Stimulated activated CD8-positive, alpha-beta memory T cell treated with anti-CD3 and anti-CD28 coated beads, Interleukin-4, amount 100 ng/mL, for 48 hours (primary cell): ENCODE results near the gene EGFL8.
"Not testable (repeated sequence)": the region's sequence is repeated elsewhere in the genome, so short reads cannot be mapped to it uniquely, and the experiment has no call there.

Source experiments
- DNase-seq: peaks from one replicate; pipeline ENCODE4 v3.0.0-alpha.2; 2020

The EGFL8 gene

DNA sequence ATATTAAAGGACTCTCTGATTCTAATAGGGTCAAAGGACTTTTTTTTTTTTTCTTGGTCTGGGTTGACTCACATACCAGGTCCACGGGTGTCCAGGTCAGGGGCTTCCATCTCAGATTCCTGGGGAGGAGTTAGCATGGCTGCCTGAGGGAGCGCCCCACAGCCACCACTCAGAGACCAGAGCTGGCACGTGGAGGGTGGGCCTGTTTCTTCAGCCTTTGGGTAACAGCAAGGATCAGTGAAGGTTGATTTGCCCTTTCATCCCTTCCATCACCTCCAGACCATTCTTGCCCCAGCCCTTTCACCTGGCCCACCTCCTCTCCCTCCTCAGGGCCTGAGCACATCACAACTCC is 33.9 kb downstream of the EGFL8 start:
- no peak for DNase-seq

DNA sequence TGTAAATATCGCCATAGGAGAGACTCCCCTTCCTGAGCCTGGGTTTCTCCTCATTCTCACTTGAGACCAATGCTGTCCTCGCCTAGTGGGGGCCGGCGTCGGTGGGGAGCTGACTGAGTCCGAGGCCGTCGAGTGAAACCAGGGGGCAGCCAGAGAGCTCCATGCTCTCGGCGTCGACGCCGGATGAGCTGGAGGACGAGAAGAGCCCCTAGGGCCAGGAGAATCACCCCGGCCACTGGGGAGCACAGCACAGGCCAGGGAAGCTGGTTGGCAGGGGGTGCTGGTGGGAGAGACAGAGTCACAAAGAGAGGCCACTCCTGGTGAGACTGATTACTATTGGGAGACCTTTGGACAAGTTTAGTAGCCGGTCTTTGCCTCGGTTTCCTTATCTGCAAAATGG is 34.5 kb downstream of the EGFL8 start:
- DNase-seq = no peak

DNA sequence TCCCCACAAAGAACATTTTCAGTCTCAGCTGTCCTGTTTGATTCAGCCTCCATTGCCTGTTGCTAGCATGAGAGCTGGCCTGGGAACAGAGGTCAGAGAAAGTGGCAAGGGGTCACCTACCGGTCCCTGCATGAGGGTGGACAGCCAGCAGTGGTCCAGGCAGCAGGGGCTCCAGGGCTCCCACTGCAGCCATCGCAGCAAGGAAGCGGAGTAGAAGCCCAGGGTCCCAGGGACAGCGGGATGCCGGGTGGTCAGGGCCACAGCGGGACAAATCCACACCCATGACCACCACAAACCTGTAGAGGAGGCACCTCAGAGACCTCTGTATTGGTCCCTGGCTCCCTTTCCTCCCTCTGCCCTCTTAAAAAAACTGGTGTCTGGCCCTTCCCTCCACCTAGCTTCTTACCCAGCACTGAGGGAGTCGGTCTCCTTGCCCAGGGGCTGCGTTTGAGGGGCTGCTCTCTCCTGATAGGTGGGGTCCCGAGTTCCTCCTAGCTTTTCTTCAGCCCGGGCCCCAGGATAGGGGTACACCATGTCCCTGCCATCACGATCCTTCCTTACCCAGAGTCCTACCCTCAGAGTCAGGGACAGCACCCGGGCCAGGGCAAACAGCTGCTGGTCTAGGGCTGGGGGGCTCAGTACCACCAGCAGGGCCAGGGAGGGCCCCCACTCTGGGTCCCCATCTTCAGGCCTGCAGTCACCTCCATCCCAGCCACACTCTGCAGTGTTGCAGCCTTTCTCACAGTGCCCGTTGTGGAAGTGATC is 36.5 kb downstream of the EGFL8 start:
- no peak for DNase-seq

DNA sequence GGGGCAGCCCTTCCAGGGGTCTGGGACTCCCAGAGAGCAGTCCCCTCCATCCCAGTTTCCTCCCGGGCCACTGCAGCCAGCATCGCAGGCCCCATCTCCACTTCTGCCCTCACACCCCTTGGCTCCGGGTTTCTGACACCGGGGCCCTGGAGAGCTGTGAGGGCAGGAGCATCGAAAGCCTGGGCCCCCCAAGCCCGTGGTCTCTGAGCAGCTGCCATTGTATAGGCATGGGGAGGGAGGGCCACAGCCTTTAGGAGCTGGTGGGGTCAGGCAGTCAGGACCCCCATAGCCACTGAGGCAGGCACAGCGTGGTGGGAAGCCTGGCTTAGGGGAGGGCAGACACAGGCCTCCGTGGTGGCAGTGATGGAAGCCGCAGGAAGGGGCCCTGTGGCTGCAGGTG is 37.8 kb downstream of the EGFL8 start:
- no peak for DNase-seq

DNA sequence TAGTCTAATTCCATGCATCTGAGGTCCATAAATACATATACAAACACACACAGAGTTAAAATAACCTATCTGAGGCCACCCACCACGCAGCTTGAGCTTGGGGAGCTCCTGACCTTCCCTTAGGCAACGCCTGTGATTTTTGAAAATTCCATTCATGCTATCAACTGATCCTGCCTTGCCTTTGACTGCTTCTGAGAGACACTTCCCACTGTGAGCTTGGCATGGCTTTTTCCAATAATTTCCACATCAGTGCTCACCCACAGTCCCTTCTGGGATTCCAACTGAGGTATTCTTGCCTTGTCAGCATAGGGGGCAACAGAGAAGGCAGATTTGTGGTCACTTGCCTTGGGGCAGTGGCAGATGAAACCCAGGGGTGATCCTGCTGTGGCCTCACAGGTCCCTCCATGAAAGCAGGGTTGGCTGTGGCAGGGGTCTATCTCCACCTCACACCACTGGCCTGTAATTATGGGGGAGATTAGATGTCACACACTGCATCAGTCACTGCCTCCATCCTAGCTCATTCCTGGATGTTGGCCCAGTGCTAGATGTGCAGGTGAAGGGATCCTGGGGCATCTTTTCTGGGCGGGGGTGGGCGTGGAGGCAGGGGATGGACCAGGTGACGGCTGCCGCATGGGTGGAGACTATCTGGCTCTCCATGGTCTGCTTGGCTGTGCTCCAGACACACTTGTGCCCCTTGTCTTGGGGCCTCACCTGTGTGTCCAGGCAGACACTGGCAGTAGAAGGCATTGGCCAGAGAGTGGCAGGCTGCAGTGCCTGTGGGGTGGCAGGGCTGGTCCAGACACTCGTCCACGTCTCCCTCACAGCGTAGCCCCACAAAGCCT is 39.3 kb downstream of the EGFL8 start:
- no peak for DNase-seq

DNA sequence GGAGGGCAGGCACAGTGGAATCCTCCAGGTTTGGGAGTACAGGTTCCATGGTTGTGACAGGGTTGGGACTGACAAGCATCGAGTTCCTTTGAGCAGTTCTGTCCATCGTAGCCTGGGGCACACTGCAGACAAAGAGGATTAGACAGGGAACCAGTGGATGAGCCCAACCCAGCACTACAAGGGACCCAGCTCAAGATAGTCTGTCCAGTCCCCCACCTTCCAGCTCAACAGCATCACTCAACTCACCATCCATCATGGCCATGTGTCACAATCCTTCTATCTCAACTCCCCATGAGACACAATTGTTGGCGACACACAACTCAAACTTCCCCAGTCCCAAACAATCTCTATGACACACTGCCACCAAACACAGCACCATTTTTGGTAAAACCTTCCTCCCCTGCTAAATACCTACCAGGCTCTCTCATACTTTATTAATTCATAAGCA is 39.9 kb downstream of the EGFL8 start:
- no peak for DNase-seq

DNA sequence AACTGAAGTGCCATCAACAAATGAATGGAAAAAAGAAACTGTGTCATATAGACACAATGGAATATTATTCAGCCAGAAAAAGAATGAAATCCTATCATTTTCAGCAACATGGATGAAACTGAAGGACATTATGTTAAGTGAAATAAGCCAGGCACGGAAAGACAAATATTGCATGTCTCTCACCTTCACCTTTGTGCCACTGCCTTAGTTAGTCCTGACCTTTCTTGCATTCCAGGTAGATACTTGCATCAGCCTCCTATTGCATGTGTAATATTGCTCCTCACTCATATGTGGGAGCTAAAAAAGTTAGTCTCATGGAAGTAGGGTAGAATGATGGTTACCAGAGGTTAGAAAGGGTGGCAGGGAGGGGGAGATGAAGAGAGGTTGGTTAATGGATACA is 44.6 kb downstream of the EGFL8 start:
- DNase-seq = no peak

DNA sequence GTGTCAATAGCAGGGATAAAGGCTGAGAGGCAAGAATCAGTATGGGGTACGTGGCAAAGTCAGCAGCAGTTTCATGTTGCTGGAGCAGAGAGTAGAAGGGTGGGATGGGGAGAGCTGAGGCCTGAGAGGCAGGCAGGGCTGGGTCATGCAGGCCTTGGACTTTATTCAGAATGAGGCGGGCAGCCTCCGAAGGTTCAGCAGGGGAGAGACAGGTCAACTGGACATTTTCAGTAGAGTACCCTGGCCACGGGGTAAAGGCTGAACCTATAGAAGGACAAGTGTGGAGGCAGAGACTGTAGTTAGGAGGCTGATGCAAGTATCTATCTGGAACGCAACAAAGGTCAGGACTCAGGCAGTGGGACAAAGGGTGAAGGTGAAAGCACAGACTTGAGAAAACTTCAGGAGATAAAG is 45.8 kb downstream of the EGFL8 start:
- DNase-seq = no peak

DNA sequence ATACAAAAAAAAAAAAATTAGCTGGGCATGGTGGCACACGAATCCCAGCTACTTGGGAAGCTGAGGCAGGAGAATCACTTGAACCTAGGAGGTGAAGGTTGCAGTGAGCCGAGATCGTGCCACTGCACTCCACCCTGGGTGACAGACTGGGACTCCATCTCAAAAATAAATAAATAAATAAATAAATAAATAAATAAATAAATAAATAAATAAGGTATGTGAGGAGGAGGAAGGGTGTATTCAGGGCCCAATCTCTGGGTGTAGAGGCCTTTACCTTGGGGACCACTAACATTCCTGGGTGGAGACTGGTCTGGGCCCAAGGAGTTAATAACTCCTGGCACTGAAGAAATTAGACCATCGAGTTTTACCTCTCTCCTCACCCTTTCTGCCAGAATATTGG is 47.0 kb downstream of the EGFL8 start:
- not testable (repeated sequence) for DNase-seq

DNA sequence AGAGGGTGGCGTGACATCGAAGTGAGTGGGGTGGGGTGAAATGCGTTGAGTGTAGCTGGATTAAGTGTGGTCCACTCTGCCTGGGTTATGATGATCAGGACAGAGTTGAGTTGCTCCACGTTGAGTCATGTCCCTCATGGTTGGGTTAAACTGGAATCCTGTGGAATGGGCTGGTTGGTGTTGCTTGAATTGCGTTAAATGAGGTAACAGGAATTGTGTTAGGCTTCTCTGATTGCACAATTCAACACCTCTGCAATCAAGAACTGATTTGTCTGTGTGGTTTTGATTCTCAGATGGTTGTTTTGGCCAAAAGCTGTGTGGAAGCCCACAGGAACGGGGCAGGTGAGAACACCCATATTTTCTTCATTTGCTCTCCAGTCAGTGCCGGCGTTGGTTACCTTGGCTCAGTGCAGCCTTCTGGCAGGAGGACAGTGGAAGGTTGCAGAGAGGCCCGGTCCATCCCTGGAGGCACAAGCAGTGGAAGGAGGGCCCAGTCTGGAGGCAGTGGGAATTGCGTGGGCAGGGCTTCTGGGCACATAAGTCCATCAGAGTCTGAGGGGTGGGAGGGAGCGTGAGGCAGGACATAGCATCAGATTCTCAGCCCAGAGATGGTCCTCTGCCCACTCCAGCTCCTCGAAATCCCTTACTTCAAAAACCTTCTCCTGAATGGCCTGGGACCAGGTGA is 47.8 kb downstream of the EGFL8 start:
- DNase-seq = no peak

DNA sequence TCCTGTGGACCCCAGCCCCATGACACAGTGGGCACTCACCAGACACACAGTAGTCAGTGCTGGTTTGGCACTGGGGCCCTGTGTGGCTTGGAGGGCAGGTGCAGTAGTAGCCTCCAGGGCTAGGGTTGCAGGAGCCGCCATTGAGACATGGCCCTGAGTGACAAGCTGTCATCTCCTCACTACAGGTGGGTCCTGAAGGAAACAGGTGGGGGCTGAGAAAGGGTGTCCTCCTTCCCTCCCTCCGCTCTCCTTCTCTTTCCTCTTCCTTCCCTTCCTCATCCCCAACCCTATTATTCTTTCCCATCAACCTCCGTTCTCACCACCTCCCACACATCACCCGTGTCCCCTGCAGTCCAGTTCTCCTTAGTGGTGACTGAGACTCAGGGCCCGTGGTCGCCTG is 49.3 kb downstream of the EGFL8 start:
- DNase-seq = no peak

DNA sequence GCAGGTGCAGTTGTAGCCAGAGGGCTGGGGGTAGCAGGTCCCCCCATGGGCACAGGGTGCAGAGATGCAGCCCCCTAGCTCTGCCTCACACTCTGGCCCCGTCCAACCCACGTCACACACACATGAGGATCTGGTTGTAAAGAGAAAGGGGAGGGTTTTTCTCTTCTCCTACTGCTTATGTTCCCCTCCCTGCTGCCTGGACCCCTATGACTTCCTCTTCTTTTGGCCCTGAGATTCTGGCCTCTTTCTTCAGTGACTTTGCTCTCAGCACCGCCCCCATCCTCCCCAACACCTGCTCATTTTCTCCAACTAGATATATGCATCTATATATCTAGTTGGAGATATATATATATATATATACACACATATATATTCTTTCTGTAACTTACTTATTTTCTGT is 49.7 kb downstream of the EGFL8 start:
- no peak for DNase-seq

DNA sequence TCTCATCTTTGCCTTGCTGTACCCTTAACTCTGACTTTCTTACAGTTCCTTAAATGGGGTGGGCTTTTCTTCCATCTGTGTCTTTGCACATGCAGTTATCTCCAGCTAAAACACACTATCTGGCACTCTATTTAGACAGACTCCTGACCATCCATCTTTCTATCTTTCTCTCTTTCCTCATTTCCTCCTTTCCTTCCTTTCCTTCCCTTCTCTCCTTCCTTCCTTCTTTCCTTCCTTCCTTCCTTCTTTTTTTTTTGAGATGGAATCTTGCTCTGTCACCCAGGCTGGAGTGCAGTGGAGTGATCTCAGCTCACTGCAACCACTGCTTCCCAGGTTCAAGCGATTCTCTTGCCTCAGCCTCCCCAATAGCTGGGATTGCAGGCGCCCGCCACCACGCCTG is 51.2 kb downstream of the EGFL8 start:
- no peak for DNase-seq

DNA sequence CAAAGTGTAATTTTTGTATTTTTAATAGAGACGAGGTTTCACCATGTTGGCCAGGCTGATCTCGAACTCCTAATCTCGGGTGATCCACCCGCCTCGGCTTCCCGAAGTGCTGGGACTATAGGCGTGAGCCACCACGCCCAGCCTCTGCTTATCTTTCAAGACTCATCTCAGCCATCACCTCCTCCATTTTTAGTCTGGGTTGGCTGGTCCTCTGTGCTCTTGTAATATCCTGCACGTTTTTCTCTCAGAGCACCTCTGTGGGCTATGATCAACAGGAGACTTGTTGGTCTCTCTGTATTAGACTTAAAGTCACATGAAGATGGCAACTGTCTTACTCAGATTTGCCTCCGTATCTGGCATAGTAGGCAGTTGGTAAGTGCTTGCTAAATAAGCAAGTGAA is 51.9 kb downstream of the EGFL8 start:
- DNase-seq = no peak

DNA sequence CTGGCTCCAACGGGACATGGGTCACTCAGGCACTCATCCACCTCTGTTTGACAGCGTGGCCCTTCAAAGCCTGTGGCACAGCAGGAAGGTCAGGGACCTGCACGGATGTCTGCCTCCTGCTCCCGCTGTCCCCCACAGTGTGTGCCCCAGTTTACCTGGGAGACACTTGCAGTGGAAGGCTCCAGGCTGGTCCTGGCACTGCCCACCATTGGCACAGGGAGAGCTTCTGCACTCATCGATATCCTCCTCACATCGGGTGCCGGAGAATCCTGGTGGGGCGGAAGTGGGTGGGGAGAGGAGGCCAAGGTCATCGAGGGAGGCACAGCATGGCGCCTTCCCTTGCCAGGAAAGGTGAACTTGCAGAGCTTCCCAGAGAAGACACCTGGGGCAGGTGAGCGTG is 52.6 kb downstream of the EGFL8 start:
- DNase-seq = no peak
